Measurements from ENCODE around the gene FSD1. TPM values are rescaled to one million over a fixed set of nuclear protein-coding genes. Genes with fewer than 3 reads are reported as not detected.

The FSD1 gene
- total RNA-seq, 4 donors from 2014 or later = not detected

GRCh38 chr19:4302243-4302640, 2.2 kb upstream of the FSD1 start, which contains the start of gene TMIGD2:
TSS of gene TMIGD2 (minus strand) at chr19:4302389. CDS start at chr19:4302385, 4 bp downstream.
- WGBS, 2 donors = 65 to 71% methylated on average over 8 of the region's 8 CpGs
- no peaks in the 10 kb centered on the region for H3K36me3 ChIP-seq

GRCh38 chr19:4303819-4304537, 420 bp upstream of the FSD1 start:
- H3K4me1 ChIP-seq = no peaks in the 10 kb centered on the region
- H3K4me3 ChIP-seq (replicated peaks in 1 of 3) = no peak overlapping the region
- 55 to 59% methylated on average over 16 to 17 of the region's 18 CpGs for WGBS, 2 donors
- no peaks in the 10 kb centered on the region for H3K27me3 ChIP-seq
- TF ChIP-seq CTCF (IDR thresholded peaks at IDR 0.05) = no peak
- TF ChIP-seq POLR2A (IDR thresholded peaks at IDR 0.05) = no peak
- H3K9me3 ChIP-seq = no peaks in the 10 kb centered on the region
- no peak overlapping the region for H3K27ac ChIP-seq
- DNase-seq = no peak
- no peaks in the 10 kb centered on the region for H3K36me3 ChIP-seq
- intact Hi-C loops (cut with DNase I) = no loop called here

More at GRCh38 chr19:4302243-4302640, 2.2 kb upstream of the FSD1 start, which contains the start of gene TMIGD2:
- intact Hi-C loops (cut with DNase I) = no loop called here
- DNase-seq = no peak
- Histone ChIP-seq H3K9me3 (no peaks in the 10 kb centered on the region), H3K4me1 (no peaks in the 10 kb centered on the region), H3K27me3 (no peaks in the 10 kb centered on the region), H3K4me3 (replicated peaks in 1 of 3) (no peak within 1 kb of the TSS), H3K27ac (no peak within 1 kb of the TSS)
- TF ChIP-seq CTCF (IDR thresholded peaks at IDR 0.05) (no peak), POLR2A (IDR thresholded peaks at IDR 0.05) (no peak)

GRCh38 chr19:4305257-4305612, 837 bp downstream of the FSD1 start:
- H3K27ac ChIP-seq = no peak overlapping the region
- H3K4me1 ChIP-seq = no peaks in the 10 kb centered on the region
- WGBS, 2 donors = 68 to 71% methylated on average over 7 of the region's 7 CpGs
- DNase-seq = no peak
- no peaks in the 10 kb centered on the region for H3K36me3 ChIP-seq
- no peaks in the 10 kb centered on the region for H3K27me3 ChIP-seq
- no peaks in the 10 kb centered on the region for H3K9me3 ChIP-seq
- no peak overlapping the region for H3K4me3 ChIP-seq (replicated peaks in 1 of 3)
- TF ChIP-seq CTCF (IDR thresholded peaks at IDR 0.05) (no peak), POLR2A (IDR thresholded peaks at IDR 0.05) (no peak)
- intact Hi-C loops (cut with DNase I) = no loop called here

- Histone ChIP-seq H3K27ac (no peak overlapping the region), H3K9me3 (no peaks in the 10 kb centered on the region), H3K36me3 (no peaks in the 10 kb centered on the region), H3K27me3 (no peaks in the 10 kb centered on the region), H3K4me3 (replicated peaks in 1 of 3) (no peak overlapping the region), H3K4me1 (no peaks in the 10 kb centered on the region)
- no peak for TF ChIP-seq POLR2A (IDR thresholded peaks at IDR 0.05)
- no peak for DNase-seq
- 78 to 81% methylated on average over 10 to 16 of the region's 16 CpGs for whole genome bisulfite sequencing, 2 donors
- intact Hi-C loops (cut with DNase I) = no loop called here
Measured at GRCh38 chr19:4305659-4306058, 1.3 kb downstream of the FSD1 start.

- intact Hi-C loops (cut with DNase I) = no loop called here
Measured at GRCh38 chr19:4310247-4311121, 6.1 kb downstream of the FSD1 start.

More at GRCh38 chr19:4310247-4311121, 6.1 kb downstream of the FSD1 start:
- no peak overlapping the region for H3K4me3 ChIP-seq (replicated peaks in 1 of 3)
- H3K27me3 ChIP-seq = no peaks in the 10 kb centered on the region
- no peaks in the 10 kb centered on the region for H3K4me1 ChIP-seq
- no peaks in the 10 kb centered on the region for H3K9me3 ChIP-seq
- DNase-seq = no peak
- WGBS, 2 donors = 91 to 92% methylated on average over 15 to 17 of the region's 22 CpGs
- no peak for TF ChIP-seq POLR2A (IDR thresholded peaks at IDR 0.05)
- TF ChIP-seq CTCF (IDR thresholded peaks at IDR 0.05) = no peak
- no peak overlapping the region for H3K27ac ChIP-seq
- no peaks in the 10 kb centered on the region for H3K36me3 ChIP-seq

Data from thyroid gland (tissue), 4 donors.